GM12865 (cell line): ENCODE data around the gene SERTAD3.
"Not testable (repeated sequence)": the region's sequence is repeated elsewhere in the genome, so short reads cannot be mapped to it uniquely, and the experiment has no call there.

Experiments used
- DNase-seq: peaks from one replicate; pipeline ENCODE4 v3.0.0; 2010; ENCODE audit warnings: low read depth
- H3K4me3 ChIP-seq: 2 replicates; pipeline ENCODE4 v1.5.1; 2011; ENCODE audit warnings: mild to moderate bottlenecking, low read depth, low read length, control low read depth
- CTCF ChIP-seq: IDR thresholded peaks from 2 replicates; pipeline ENCODE4 v1.5.1; 2011; ENCODE audit warnings: low read length, control low read depth, low read depth, inconsistent platforms; ENCODE audit not compliant: insufficient read depth; ENCODE audit errors: missing control alignments

SERTAD3 gene

GRCh38 chr19:40465025-40465556, 21.0 kb upstream of the SERTAD3 start:
- peak overlapping the region; percentile 84 for H3K4me3 ChIP-seq
- TF ChIP-seq CTCF = no peak
- DNase-seq = peak; percentile 50

- peak; percentile 80 for TF ChIP-seq CTCF
- DNase-seq = peak; percentile 76
- peak overlapping the region; percentile 84 for H3K4me3 ChIP-seq
Measured at GRCh38 chr19:40464059-40465024, 20.2 kb upstream of the SERTAD3 start.

GRCh38 chr19:40463587-40464037, 19.5 kb upstream of the SERTAD3 start:
- DNase-seq, H3K4me3 ChIP-seq: not testable (repeated sequence)

- no peak overlapping the region for H3K4me3 ChIP-seq
- peak; percentile 72 for DNase-seq
- TF ChIP-seq CTCF = no peak
Measured at GRCh38 chr19:40461669-40462221, 17.6 kb upstream of the SERTAD3 start.

GRCh38 chr19:40460185-40460584, 16.1 kb upstream of the SERTAD3 start:
- no peak overlapping the region for H3K4me3 ChIP-seq
- no peak for TF ChIP-seq CTCF
- DNase-seq = no peak

GRCh38 chr19:40458597-40458974, 14.5 kb upstream of the SERTAD3 start:
- H3K4me3 ChIP-seq = no peak overlapping the region

More at GRCh38 chr19:40458597-40458974, 14.5 kb upstream of the SERTAD3 start:
- DNase-seq = no peak
- no peak for TF ChIP-seq CTCF
